Small intestine (tissue), 7 donors: ENCODE results near the gene COL25A1. TPM values are rescaled to one million over a fixed set of nuclear protein-coding genes. Genes with fewer than 3 reads are reported as not detected.

Experiments
- DNase-seq, 2 donors: peaks; one replicate each; pipeline versions ENCODE4 v3.0.0 to v3.0.0-alpha.2; 2013
- FAIRE-seq: peaks from 2 replicates; lab custom pipeline; 2012; peaks lifted over from hg19 to GRCh38; lab: Jason Lieb, UNC
- H3K27ac ChIP-seq, 3 donors: one replicate each; pipeline ENCODE4 v1.5.1; 2013; ENCODE audit warnings: low read length in 2 of 3, mild to moderate bottlenecking in 2 of 3, control low read depth in 1 of 3, inconsistent platforms in 1 of 3, low read depth in 1 of 3, moderate library complexity in 1 of 3
- H3K27me3 ChIP-seq, 3 donors: one replicate each; pipeline ENCODE4 v1.6.1; 2013; ENCODE audit warnings: low read length in 3 of 3, inconsistent platforms in 1 of 3; ENCODE audit not compliant: control insufficient read depth in 3 of 3, insufficient read depth in 3 of 3
- H3K36me3 ChIP-seq, 3 donors: one replicate each; pipeline ENCODE4 v1.6.1; 2013; ENCODE audit warnings: low read length in 3 of 3, inconsistent platforms in 1 of 3, low read depth in 1 of 3, mild to moderate bottlenecking in 1 of 3, moderate library complexity in 1 of 3; ENCODE audit not compliant: control insufficient read depth in 3 of 3, insufficient read depth in 2 of 3
- H3K4me1 ChIP-seq, 3 donors: one replicate each; pipeline ENCODE4 v1.6.1; 2013; ENCODE audit warnings: low read length in 2 of 3, inconsistent platforms in 1 of 3, low read depth in 1 of 3, mild to moderate bottlenecking in 1 of 3, moderate library complexity in 1 of 3; ENCODE audit not compliant: control insufficient read depth in 3 of 3, insufficient read depth in 2 of 3
- H3K4me3 ChIP-seq, 3 donors: one replicate each; pipeline ENCODE4 v1.5.1; 2013; ENCODE audit warnings: low read length in 3 of 3, control low read depth in 1 of 3, inconsistent platforms in 1 of 3, low read depth in 1 of 3, mild to moderate bottlenecking in 1 of 3, moderate library complexity in 1 of 3
- H3K9me3 ChIP-seq, 2 donors: one replicate each; pipeline ENCODE4 v1.6.1; 2013; ENCODE audit warnings: low read depth in 1 of 2, low read length in 1 of 2; ENCODE audit not compliant: control insufficient read depth in 2 of 2, insufficient read depth in 1 of 2
- WGBS, 3 donors: extraction: QIAGEN DNeasy Blood & Tissue Kit; methylation state at CpG; one replicate each; pipeline ENCODE4 v1.1.7; 2013; 5-methylcytosine and 5-hydroxymethylcytosine counted together
- polyA plus RNA-seq, 4 donors: library from polyadenylated mRNA; stranded (reverse) in 3 of 4; unstranded in 1 of 4; fragments of 200-250 nt in 3 of 4; fragments of 120-200 nt in 1 of 4; gene quantifications; one replicate each; pipeline versions ENCODE4 v1.2.1 to v1.2.3, GENCODE V29; 2013
- donor health status: healthy with polysubstance abuse.
- donor health status: control.
- donor health status: control.
- donor health status: Bipolar disorder and iron deficiency.
- donor health status: healthy.

COL25A1 gene
- polyA plus RNA-seq, 4 donors = 0.24 to 6.2 (median 2.5) TPM

DNA sequence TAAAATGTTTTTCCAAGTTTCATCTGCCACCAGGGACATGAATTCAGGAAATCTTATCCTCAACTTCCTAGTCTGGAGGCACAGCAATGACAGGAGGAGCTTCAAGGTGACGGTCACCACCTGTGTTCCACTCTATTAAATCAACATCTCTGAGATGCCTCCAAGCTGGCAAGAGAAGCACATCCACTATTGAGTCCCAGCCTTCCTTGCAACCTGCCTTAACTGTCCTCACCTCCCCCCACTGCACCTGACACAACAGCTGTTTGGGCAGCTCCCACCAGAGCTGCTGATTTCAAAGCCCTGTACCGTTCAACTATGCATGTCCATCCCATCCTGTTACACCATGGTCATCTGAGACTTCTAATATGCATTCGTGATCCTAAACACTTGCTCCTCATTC lies 123.4 kb downstream of the COL25A1 start:
- no peaks in the 10 kb centered on the region for H3K9me3 ChIP-seq
- DNase-seq (no peak), FAIRE-seq (no peak)
- no peaks in the 10 kb centered on the region for H3K4me1 ChIP-seq
- no peaks in the 10 kb centered on the region for H3K36me3 ChIP-seq
- H3K27ac ChIP-seq = no peak overlapping the region
- H3K4me3 ChIP-seq = no peak overlapping the region
- 64 to 71% (median 71%) methylated on average over 3 of the region's 3 CpGs for WGBS, 3 donors
- H3K27me3 ChIP-seq = no peaks in the 10 kb centered on the region

GRCh38 chr4:109177096-109177810 lies 125.2 kb downstream of the COL25A1 start:
- Histone ChIP-seq H3K27me3 (no peaks in the 10 kb centered on the region), H3K9me3 (no peaks in the 10 kb centered on the region), H3K27ac (no peak overlapping the region), H3K4me1 (no peaks in the 10 kb centered on the region), H3K36me3 (no peaks in the 10 kb centered on the region), H3K4me3 (no peak overlapping the region)
- 71 to 73% (median 73%) methylated on average over 6 of the region's 6 CpGs for WGBS, 3 donors
- FAIRE-seq (no peak), DNase-seq (no peak)

GRCh38 chr4:109174224-109174953 lies 128.1 kb downstream of the COL25A1 start:
- no peak for FAIRE-seq
- no peaks in the 10 kb centered on the region for H3K4me1 ChIP-seq
- WGBS, 3 donors = 69 to 74% (median 72%) methylated on average over 5 of the region's 5 CpGs

DNA sequence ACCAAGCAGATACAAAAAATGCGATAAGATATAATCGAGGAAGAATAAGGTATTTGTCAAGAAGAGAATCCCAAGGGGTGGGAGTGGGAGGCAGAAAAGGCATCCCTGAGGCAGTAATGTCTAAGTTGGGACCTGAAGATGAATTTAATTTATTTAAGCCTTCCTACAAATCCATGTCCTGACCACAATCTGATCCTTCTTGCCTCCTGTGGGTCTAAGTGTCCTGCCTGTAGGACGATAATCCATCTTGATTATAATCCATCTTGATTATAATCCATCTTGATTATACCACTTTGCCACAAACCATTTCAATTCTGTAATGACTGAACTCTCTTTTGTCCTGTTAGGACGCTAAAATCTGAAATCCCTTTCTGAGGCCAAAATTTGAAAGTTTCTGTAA lies 130.2 kb downstream of the COL25A1 start:
- no peak for DNase-seq

More at GRCh38 chr4:109174224-109174953, 128.1 kb downstream of the COL25A1 start:
- no peak overlapping the region for H3K4me3 ChIP-seq
- no peaks in the 10 kb centered on the region for H3K36me3 ChIP-seq
- H3K27ac ChIP-seq = no peak overlapping the region
- no peaks in the 10 kb centered on the region for H3K27me3 ChIP-seq
- DNase-seq = no peak
- H3K9me3 ChIP-seq = no peaks in the 10 kb centered on the region

GRCh38 chr4:109171070-109171469 lies 131.4 kb downstream of the COL25A1 start:
- Histone ChIP-seq H3K27me3 (peaks cover 0 to 3% (median 0%) of the 10 kb centered on the region in 3 donors), H3K4me3 (no peak overlapping the region), H3K9me3 (no peaks in the 10 kb centered on the region), H3K27ac (no peak overlapping the region), H3K4me1 (no peaks in the 10 kb centered on the region), H3K36me3 (no peaks in the 10 kb centered on the region)
- FAIRE-seq = no peak
- DNase-seq = no peak

More for the DNA sequence above, 130.2 kb downstream of the COL25A1 start:
- Histone ChIP-seq H3K27ac (no peak overlapping the region), H3K36me3 (no peaks in the 10 kb centered on the region), H3K4me1 (no peaks in the 10 kb centered on the region), H3K27me3 (peaks cover 0 to 3% (median 0%) of the 10 kb centered on the region in 3 donors), H3K4me3 (no peak overlapping the region), H3K9me3 (no peaks in the 10 kb centered on the region)
- WGBS, 3 donors = 49 to 56% (median 55%) methylated on average over 4 of the region's 4 CpGs
- no peak for FAIRE-seq

- FAIRE-seq = no peak
These were observed 133.3 kb downstream of the COL25A1 start for GRCh38 chr4:109169170-109169569.

DNA sequence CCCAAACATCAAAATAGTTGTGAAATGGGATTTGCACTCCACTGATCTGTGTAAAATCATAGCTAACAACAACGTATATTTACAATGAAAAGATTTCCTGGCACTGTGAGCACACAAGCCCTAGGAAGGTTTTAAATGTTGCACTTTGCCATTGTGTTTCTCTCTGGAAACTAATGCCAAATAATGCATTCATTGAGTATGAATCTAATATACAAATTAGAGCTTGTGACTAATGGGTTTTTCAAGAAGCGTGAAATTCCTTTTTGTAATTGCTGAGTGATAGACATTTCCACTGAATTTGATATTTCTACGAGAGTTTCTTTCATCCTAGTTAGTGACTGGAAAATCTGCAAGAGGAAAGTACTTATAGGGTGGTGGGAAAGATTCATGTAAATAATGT lies 135.9 kb downstream of the COL25A1 start:
- Histone ChIP-seq H3K27ac (no peak overlapping the region), H3K36me3 (no peaks in the 10 kb centered on the region), H3K9me3 (no peaks in the 10 kb centered on the region), H3K4me3 (no peak overlapping the region), H3K4me1 (no peaks in the 10 kb centered on the region), H3K27me3 (peaks cover 0 to 3% (median 1%) of the 10 kb centered on the region in 3 donors)
- DNase-seq = no peak
- no peak for FAIRE-seq
- whole genome bisulfite sequencing, 3 donors = 73 to 84% (median 81%) methylated on average over 3 of the region's 3 CpGs

More at GRCh38 chr4:109169170-109169569, 133.3 kb downstream of the COL25A1 start:
- DNase-seq = no peak
- Histone ChIP-seq H3K36me3 (no peaks in the 10 kb centered on the region), H3K27me3 (peaks cover 0 to 3% (median 0%) of the 10 kb centered on the region in 3 donors), H3K9me3 (no peaks in the 10 kb centered on the region), H3K4me1 (no peaks in the 10 kb centered on the region), H3K4me3 (no peak overlapping the region), H3K27ac (no peak overlapping the region)
- WGBS, 3 donors = 27 to 48% (median 37%) methylated on average over 1 of the region's 1 CpG

GRCh38 chr4:109166126-109166525 lies 136.3 kb downstream of the COL25A1 start:
- Histone ChIP-seq H3K4me1 (no peaks in the 10 kb centered on the region), H3K27me3 (peaks cover 0 to 3% (median 1%) of the 10 kb centered on the region in 3 donors), H3K4me3 (no peak overlapping the region), H3K36me3 (no peaks in the 10 kb centered on the region), H3K27ac (no peak overlapping the region), H3K9me3 (no peaks in the 10 kb centered on the region)
- no peak for FAIRE-seq
- DNase-seq = no peak
